Esophagus (tissue), 2 donors: ENCODE results near the gene DNAJB2. TPM values are rescaled to one million over a fixed set of nuclear protein-coding genes. Genes with fewer than 3 reads are reported as not detected.
"Not testable (repeated sequence)": the region's sequence is repeated elsewhere in the genome, so short reads cannot be mapped to it uniquely, and the experiment has no call there.

Experiments
- H3K27ac ChIP-seq, 2 donors: one replicate each; pipeline ENCODE4 v1.5.1; 2013; ENCODE audit warnings: low read depth in 2 of 2, mild to moderate bottlenecking in 2 of 2, inconsistent platforms in 1 of 2, low read length in 1 of 2, moderate library complexity in 1 of 2
- H3K27me3 ChIP-seq, 2 donors: one replicate each; pipeline ENCODE4 v1.6.1; 2013; ENCODE audit warnings: low read length in 2 of 2, control low read depth in 1 of 2, mild to moderate bottlenecking in 1 of 2; ENCODE audit not compliant: insufficient read depth in 2 of 2, control insufficient read depth in 1 of 2
- H3K36me3 ChIP-seq, 2 donors: one replicate each; pipeline ENCODE4 v1.6.1; 2013; ENCODE audit warnings: low read length in 1 of 2; ENCODE audit not compliant: control insufficient read depth in 2 of 2, insufficient read depth in 2 of 2
- H3K4me1 ChIP-seq, 2 donors: one replicate each; pipeline ENCODE4 v1.6.1; 2013; ENCODE audit warnings: low read length in 1 of 2; ENCODE audit not compliant: control insufficient read depth in 2 of 2, insufficient read depth in 2 of 2
- H3K4me3 ChIP-seq, 2 donors: one replicate each; pipeline ENCODE4 v1.5.1; 2013; ENCODE audit warnings: low read length in 2 of 2, mild to moderate bottlenecking in 2 of 2, low read depth in 1 of 2, moderate library complexity in 1 of 2
- H3K9me3 ChIP-seq, 2 donors: one replicate each; pipeline ENCODE4 v1.6.1; 2013; ENCODE audit warnings: mild to moderate bottlenecking in 2 of 2, low read depth in 1 of 2, low read length in 1 of 2, moderate library complexity in 1 of 2; ENCODE audit not compliant: control insufficient read depth in 2 of 2, insufficient read depth in 1 of 2
- WGBS, 2 donors: extraction: QIAGEN DNeasy Blood & Tissue Kit; methylation state at CpG; one replicate each; pipeline ENCODE4 v1.1.7; 2013; 5-methylcytosine and 5-hydroxymethylcytosine counted together
- polyA plus RNA-seq, 2 donors: library from polyadenylated mRNA; stranded (reverse); fragments of 200-250 nt; gene quantifications; one replicate each; pipeline ENCODE4 v1.2.3, GENCODE V29; 2013
- donor health status: healthy with polysubstance abuse.
- donor health status: Bipolar disorder and iron deficiency.

Gene DNAJB2
- polyA plus RNA-seq, 2 donors: 42.4 to 47.8 TPM

- Histone ChIP-seq H3K9me3 (no peaks in the 10 kb centered on the region), H3K27ac (no peak overlapping the region), H3K36me3 (no peaks in the 10 kb centered on the region), H3K27me3 (peaks cover 0 to 7% of the 10 kb centered on the region in 2 donors), H3K4me3 (no peak overlapping the region), H3K4me1 (peaks cover 0 to 2% of the 10 kb centered on the region in 2 donors)
- WGBS, 2 donors: 7 to 10% methylated on average over 39 to 45 of the region's 45 CpGs
These were observed 29.3 kb downstream of the DNAJB2 start for GRCh38 chr2:219308142-219309101.

GRCh38 chr2:219309278-219309677 lies 30.1 kb downstream of the DNAJB2 start, which contains the start of gene PTPRN:
Gene PTPRN (minus strand): TSS chr2:219309401. CDS start chr2:219309332, 69 bp downstream.
- Histone ChIP-seq H3K27me3 (peaks cover 0 to 7% of the 10 kb centered on the region in 2 donors), H3K4me1 (peaks cover 0 to 2% of the 10 kb centered on the region in 2 donors), H3K27ac (no peak within 1 kb of the TSS), H3K4me3 (no peak within 1 kb of the TSS), H3K36me3 (no peaks in the 10 kb centered on the region), H3K9me3 (no peaks in the 10 kb centered on the region)
- WGBS, 2 donors: 7 to 8% methylated on average over 31 to 37 of the region's 37 CpGs

- H3K36me3 ChIP-seq, H3K27me3 ChIP-seq, H3K9me3 ChIP-seq, H3K4me3 ChIP-seq, H3K4me1 ChIP-seq, H3K27ac ChIP-seq: not testable (repeated sequence)
- WGBS, 2 donors: 90 to 91% methylated on average over 49 of the region's 49 CpGs
These were observed 33.6 kb downstream of the DNAJB2 start for GRCh38 chr2:219312683-219313263.

GRCh38 chr2:219314804-219315468 lies 35.8 kb downstream of the DNAJB2 start:
- Histone ChIP-seq H3K36me3 (no peaks in the 10 kb centered on the region), H3K9me3 (no peaks in the 10 kb centered on the region), H3K4me3 (no peak overlapping the region), H3K27me3 (peaks cover 0 to 4% of the 10 kb centered on the region in 2 donors), H3K4me1 (no peaks in the 10 kb centered on the region), H3K27ac (no peak overlapping the region)
- WGBS, 2 donors: 89 to 93% methylated on average over 16 of the region's 16 CpGs

GRCh38 chr2:219323434-219323833 lies 44.3 kb downstream of the DNAJB2 start:
- 70 to 73% methylated on average over 4 of the region's 4 CpGs for WGBS, 2 donors
- Histone ChIP-seq H3K4me1 (no peaks in the 10 kb centered on the region), H3K9me3 (no peaks in the 10 kb centered on the region), H3K27me3 (no peaks in the 10 kb centered on the region), H3K36me3 (no peaks in the 10 kb centered on the region), H3K4me3 (no peak overlapping the region), H3K27ac (no peak overlapping the region)

- no peak overlapping the region for H3K4me3 ChIP-seq
- 84 to 87% methylated on average over 4 of the region's 4 CpGs for WGBS, 2 donors
- H3K36me3 ChIP-seq: no peaks in the 10 kb centered on the region
- H3K4me1 ChIP-seq: no peaks in the 10 kb centered on the region
- H3K27me3 ChIP-seq: no peaks in the 10 kb centered on the region
- no peak overlapping the region for H3K27ac ChIP-seq
- H3K9me3 ChIP-seq: no peaks in the 10 kb centered on the region
These were observed 46.0 kb downstream of the DNAJB2 start for GRCh38 chr2:219325136-219325535.

GRCh38 chr2:219325657-219326315 lies 46.6 kb downstream of the DNAJB2 start:
- Histone ChIP-seq H3K27ac (no peak overlapping the region), H3K27me3 (no peaks in the 10 kb centered on the region), H3K4me3 (no peak overlapping the region), H3K9me3 (no peaks in the 10 kb centered on the region), H3K36me3 (no peaks in the 10 kb centered on the region), H3K4me1 (no peaks in the 10 kb centered on the region)
- WGBS, 2 donors: 64 to 70% methylated on average over 9 of the region's 9 CpGs

GRCh38 chr2:219327719-219328118 lies 48.6 kb downstream of the DNAJB2 start:
- Histone ChIP-seq H3K4me3 (no peak overlapping the region), H3K4me1 (peaks cover 0 to 3% of the 10 kb centered on the region in 2 donors), H3K27ac (no peak overlapping the region), H3K27me3 (peaks cover 0 to 5% of the 10 kb centered on the region in 2 donors), H3K36me3 (no peaks in the 10 kb centered on the region), H3K9me3 (peaks cover 3 to 6% of the 10 kb centered on the region in 2 donors)
- 38 to 46% methylated on average over 2 of the region's 2 CpGs for WGBS, 2 donors

- Histone ChIP-seq H3K36me3 (no peaks in the 10 kb centered on the region), H3K4me1 (peaks cover 0 to 3% of the 10 kb centered on the region in 2 donors), H3K27ac (no peak overlapping the region), H3K9me3 (peaks cover 3 to 6% of the 10 kb centered on the region in 2 donors), H3K4me3 (no peak overlapping the region), H3K27me3 (peaks cover 0 to 5% of the 10 kb centered on the region in 2 donors)
- 20 to 21% methylated on average over 24 to 39 of the region's 39 CpGs for WGBS, 2 donors
These were observed 52.5 kb downstream of the DNAJB2 start for GRCh38 chr2:219331560-219332213.
